ENCODE results near the gene ADCY5.

The ADCY5 gene

DNA sequence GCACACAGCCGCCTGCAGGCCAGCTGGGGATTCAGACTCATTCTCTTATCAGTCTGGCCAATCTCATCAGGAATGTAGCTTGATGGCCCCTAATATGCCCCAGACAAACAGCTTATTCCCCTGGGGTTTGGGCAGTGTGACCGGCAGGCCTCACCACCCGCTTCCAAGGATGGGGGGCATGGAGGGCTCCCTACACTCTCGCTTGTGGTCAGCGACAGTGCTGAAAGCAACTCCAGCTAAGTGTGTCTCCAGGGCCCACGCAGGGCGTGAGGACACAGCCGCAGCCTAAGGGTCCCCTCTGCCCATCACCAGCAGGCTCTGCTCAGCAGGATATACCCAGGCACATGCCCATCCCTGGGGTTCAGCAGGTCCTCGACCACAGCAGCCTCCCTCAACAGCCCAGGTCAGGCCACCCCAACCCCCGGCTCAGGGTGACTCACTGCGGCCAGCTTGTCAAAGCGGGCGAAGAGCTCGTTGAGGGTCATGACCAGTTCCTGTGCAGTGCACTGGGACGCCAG, 116.7 kb downstream of the ADCY5 start:
- Histone ChIP-seq H3K36me3 (replicated peaks in 1 of 2; ENCODE audit: control insufficient read depth in 2 of 2, insufficient read depth in 2 of 2, low read length in 2 of 2) (no peaks in the 10 kb centered on the region), H3K4ac (ENCODE audit: low read length) (no peak overlapping the region), H3K14ac (ENCODE audit: low read length) (peak overlapping the region; percentile 75), H2BK12ac (ENCODE audit: low read length) (no peak overlapping the region), H2BK5ac (ENCODE audit: low read length) (peak overlapping the region; percentile 54), H4K91ac (ENCODE audit: low read depth, low read length, poor library complexity) (no peak overlapping the region), H3K9ac (ENCODE audit: low read depth, low read length, poor library complexity) (peak overlapping the region; percentile 12), H3K4me1 (ENCODE audit: control insufficient read depth in 2 of 2, insufficient read depth in 1 of 2, low read depth in 1 of 2, low read length in 2 of 2) (no peaks in the 10 kb centered on the region), H4K8ac (ENCODE audit: low read depth, low read length) (no peak overlapping the region), H3K27ac (replicated peaks; ENCODE audit: low read length) (no peak overlapping the region), H3K27me3 (ENCODE audit: control insufficient read depth in 3 of 3, insufficient read depth in 3 of 3, low read depth in 1 of 3, low read length in 3 of 3) (peaks cover 0 to 12% (median 2%) of the 10 kb centered on the region in 3 experiments), H3K4me3 (ENCODE audit: low read length in 2 of 2) (no peak overlapping the region), H2AFZ (ENCODE audit: low read length) (no peak overlapping the region), H3K4me2 (ENCODE audit: insufficient read depth, low read length, poor library complexity, severe bottlenecking) (no peak overlapping the region), H3K79me1 (ENCODE audit: low read depth, low read length) (no peaks in the 10 kb centered on the region), H2AK5ac (ENCODE audit: low read depth, low read length) (no peak overlapping the region), H3K9me3 (replicated peaks in 1 of 2; ENCODE audit: control insufficient read depth in 2 of 2, insufficient read depth in 1 of 2, low read depth in 1 of 2, low read length in 2 of 2) (peaks cover 0 to 2% of the 10 kb centered on the region in 2 donors), H3K23ac (ENCODE audit: low read depth, low read length, poor library complexity) (no peak overlapping the region), H2BK120ac (ENCODE audit: low read depth, low read length) (no peak overlapping the region), H2BK15ac (ENCODE audit: low read length) (no peak overlapping the region), H3K18ac (ENCODE audit: low read length) (peak overlapping the region; percentile 29)
- WGBS, 2 donors (ENCODE audit: extremely low coverage in 2 of 2, insufficient read length in 2 of 2, insufficient replicate concordance in 1 of 2), result no CpG with 5 or more reads among the region's 15 CpGs
- DNase-seq (ENCODE audit: low spot score), result no peak

DNA sequence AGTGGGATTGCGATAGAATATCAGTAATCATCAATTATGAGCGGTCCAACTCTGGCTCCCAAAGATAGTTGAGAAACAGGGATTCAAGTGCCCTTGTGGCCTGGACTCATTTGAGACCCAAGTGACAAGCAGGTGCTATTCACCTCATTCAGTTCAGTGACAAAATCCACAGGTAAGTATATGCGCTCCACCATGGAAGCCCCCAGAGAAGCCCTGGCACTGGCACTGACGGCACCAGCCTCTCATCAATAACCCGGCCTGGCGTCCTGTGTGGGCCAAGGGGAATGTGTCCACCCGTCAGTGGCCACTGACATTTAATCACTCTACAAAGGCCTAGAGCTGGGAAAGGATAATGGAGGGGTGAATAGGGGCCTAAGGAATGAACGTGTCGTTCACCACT, 117.2 kb downstream of the ADCY5 start:
- no peaks in the 10 kb centered on the region for H3K79me1 ChIP-seq (ENCODE audit: low read depth, low read length)
- H3K4me3 ChIP-seq (ENCODE audit: low read length in 2 of 2), result no peak overlapping the region
- no peak overlapping the region for H2BK120ac ChIP-seq (ENCODE audit: low read depth, low read length)
- no peak overlapping the region for H4K8ac ChIP-seq (ENCODE audit: low read depth, low read length)
- H2BK5ac ChIP-seq (ENCODE audit: low read length), result peak overlapping the region; percentile 54
- H2AK5ac ChIP-seq (ENCODE audit: low read depth, low read length), result no peak overlapping the region
- H3K27ac ChIP-seq (replicated peaks; ENCODE audit: low read length), result no peak overlapping the region
- H3K14ac ChIP-seq (ENCODE audit: low read length), result no peak overlapping the region
- H3K4me1 ChIP-seq (ENCODE audit: control insufficient read depth in 2 of 2, insufficient read depth in 1 of 2, low read depth in 1 of 2, low read length in 2 of 2), result no peaks in the 10 kb centered on the region
- no peak overlapping the region for H3K9ac ChIP-seq (ENCODE audit: low read depth, low read length, poor library complexity)
- WGBS, 2 donors (ENCODE audit: extremely low coverage in 2 of 2, insufficient read length in 2 of 2, insufficient replicate concordance in 1 of 2), result no CpG with 5 or more reads among the region's 9 CpGs
- H2BK15ac ChIP-seq (ENCODE audit: low read length), result no peak overlapping the region
- no peak for DNase-seq (ENCODE audit: low spot score)
- H3K18ac ChIP-seq (ENCODE audit: low read length), result no peak overlapping the region
- H3K9me3 ChIP-seq (replicated peaks in 1 of 2; ENCODE audit: control insufficient read depth in 2 of 2, insufficient read depth in 1 of 2, low read depth in 1 of 2, low read length in 2 of 2), result peaks cover 0 to 2% of the 10 kb centered on the region in 2 donors
- no peak overlapping the region for H2AFZ ChIP-seq (ENCODE audit: low read length)
- H2BK12ac ChIP-seq (ENCODE audit: low read length), result no peak overlapping the region
- no peaks in the 10 kb centered on the region for H3K36me3 ChIP-seq (replicated peaks in 1 of 2; ENCODE audit: control insufficient read depth in 2 of 2, insufficient read depth in 2 of 2, low read length in 2 of 2)
- peaks cover 0 to 15% (median 2%) of the 10 kb centered on the region in 3 experiments for H3K27me3 ChIP-seq (ENCODE audit: control insufficient read depth in 3 of 3, insufficient read depth in 3 of 3, low read depth in 1 of 3, low read length in 3 of 3)
- H3K4ac ChIP-seq (ENCODE audit: low read length), result no peak overlapping the region
- no peak overlapping the region for H4K91ac ChIP-seq (ENCODE audit: low read depth, low read length, poor library complexity)
- H3K23ac ChIP-seq (ENCODE audit: low read depth, low read length, poor library complexity), result no peak overlapping the region
- H3K4me2 ChIP-seq (ENCODE audit: insufficient read depth, low read length, poor library complexity, severe bottlenecking), result no peak overlapping the region

DNA sequence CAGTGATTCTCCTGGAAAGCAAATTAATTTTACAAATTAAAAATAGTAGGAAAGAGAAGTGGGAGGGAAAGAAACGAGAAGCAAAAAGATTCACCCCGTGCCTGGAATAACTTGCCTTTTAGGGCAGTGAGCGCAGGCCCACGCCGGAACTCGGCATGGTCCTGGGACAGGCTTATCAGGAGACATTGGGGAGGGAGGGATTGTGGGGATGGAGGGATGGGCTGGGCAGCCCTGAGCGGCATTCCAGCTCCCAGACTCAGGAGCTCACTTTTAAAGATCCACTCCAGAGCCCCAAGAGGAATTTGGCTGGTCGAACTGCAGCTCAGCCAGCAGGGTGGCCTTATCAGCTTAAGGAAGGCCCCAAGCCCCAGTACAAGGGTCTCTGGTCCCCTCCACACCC, 117.9 kb downstream of the ADCY5 start:
- Histone ChIP-seq H3K36me3 (replicated peaks in 1 of 2; ENCODE audit: control insufficient read depth in 2 of 2, insufficient read depth in 2 of 2, low read length in 2 of 2) (no peaks in the 10 kb centered on the region), H3K79me1 (ENCODE audit: low read depth, low read length) (no peaks in the 10 kb centered on the region), H3K4ac (ENCODE audit: low read length) (no peak overlapping the region), H2AFZ (ENCODE audit: low read length) (no peak overlapping the region), H2BK12ac (ENCODE audit: low read length) (no peak overlapping the region), H4K8ac (ENCODE audit: low read depth, low read length) (no peak overlapping the region), H3K4me3 (ENCODE audit: low read length in 2 of 2) (no peak overlapping the region), H3K27ac (replicated peaks; ENCODE audit: low read length) (no peak overlapping the region), H3K23ac (ENCODE audit: low read depth, low read length, poor library complexity) (no peak overlapping the region), H2AK5ac (ENCODE audit: low read depth, low read length) (no peak overlapping the region), H3K9me3 (replicated peaks in 1 of 2; ENCODE audit: control insufficient read depth in 2 of 2, insufficient read depth in 1 of 2, low read depth in 1 of 2, low read length in 2 of 2) (peaks cover 0 to 2% of the 10 kb centered on the region in 2 donors), H3K27me3 (ENCODE audit: control insufficient read depth in 3 of 3, insufficient read depth in 3 of 3, low read depth in 1 of 3, low read length in 3 of 3) (peaks cover 0 to 21% (median 2%) of the 10 kb centered on the region in 3 experiments), H3K14ac (ENCODE audit: low read length) (no peak overlapping the region), H2BK120ac (ENCODE audit: low read depth, low read length) (no peak overlapping the region), H4K91ac (ENCODE audit: low read depth, low read length, poor library complexity) (no peak overlapping the region), H3K9ac (ENCODE audit: low read depth, low read length, poor library complexity) (no peak overlapping the region), H2BK15ac (ENCODE audit: low read length) (no peak overlapping the region), H3K4me2 (ENCODE audit: insufficient read depth, low read length, poor library complexity, severe bottlenecking) (no peak overlapping the region), H3K18ac (ENCODE audit: low read length) (no peak overlapping the region), H2BK5ac (ENCODE audit: low read length) (no peak overlapping the region), H3K4me1 (ENCODE audit: control insufficient read depth in 2 of 2, insufficient read depth in 1 of 2, low read depth in 1 of 2, low read length in 2 of 2) (no peaks in the 10 kb centered on the region)
- WGBS, 2 donors (ENCODE audit: extremely low coverage in 2 of 2, insufficient read length in 2 of 2, insufficient replicate concordance in 1 of 2), result no CpG with 5 or more reads among the region's 8 CpGs
- DNase-seq (ENCODE audit: low spot score), result no peak

DNA sequence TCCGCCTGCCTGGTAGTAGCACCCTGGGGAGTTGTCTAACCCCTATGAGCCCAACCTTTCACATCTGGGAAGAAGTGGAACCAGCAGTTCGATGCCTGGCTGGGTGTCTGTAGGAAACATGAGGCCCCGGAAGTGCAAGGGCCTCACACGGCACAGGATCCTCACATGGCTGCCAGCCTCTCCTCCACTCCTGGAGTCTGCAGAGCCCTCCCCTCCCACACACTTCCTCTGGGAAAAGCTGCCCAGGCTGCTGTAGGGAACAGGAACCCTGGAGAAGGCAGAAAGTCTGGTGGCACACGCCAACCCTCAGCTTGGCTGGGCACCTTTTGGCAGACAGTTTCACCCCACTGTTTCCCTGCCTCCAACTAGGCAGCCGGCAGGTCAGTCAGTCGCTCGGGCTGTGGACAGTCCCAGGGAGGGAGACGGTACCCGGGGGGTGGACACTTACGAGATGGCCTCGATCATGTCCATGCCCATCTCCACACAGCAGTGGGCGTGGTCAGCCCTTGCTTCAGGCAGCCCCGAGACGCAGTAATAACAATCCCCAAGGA, 118.4 kb downstream of the ADCY5 start:
- H3K79me1 ChIP-seq (ENCODE audit: low read depth, low read length), result no peaks in the 10 kb centered on the region
- H3K4me2 ChIP-seq (ENCODE audit: insufficient read depth, low read length, poor library complexity, severe bottlenecking), result no peak overlapping the region
- no peak overlapping the region for H2AK5ac ChIP-seq (ENCODE audit: low read depth, low read length)
- H3K4ac ChIP-seq (ENCODE audit: low read length), result peak overlapping the region; percentile 80
- peaks cover 0 to 25% (median 2%) of the 10 kb centered on the region in 3 experiments for H3K27me3 ChIP-seq (ENCODE audit: control insufficient read depth in 3 of 3, insufficient read depth in 3 of 3, low read depth in 1 of 3, low read length in 3 of 3)
- no peak overlapping the region for H3K4me3 ChIP-seq (ENCODE audit: low read length in 2 of 2)
- no peak overlapping the region for H2BK12ac ChIP-seq (ENCODE audit: low read length)
- H3K23ac ChIP-seq (ENCODE audit: low read depth, low read length, poor library complexity), result peak overlapping the region; percentile 62
- H2BK15ac ChIP-seq (ENCODE audit: low read length), result no peak overlapping the region
- no peaks in the 10 kb centered on the region for H3K4me1 ChIP-seq (ENCODE audit: control insufficient read depth in 2 of 2, insufficient read depth in 1 of 2, low read depth in 1 of 2, low read length in 2 of 2)
- DNase-seq (ENCODE audit: low spot score), result no peak
- no peak overlapping the region for H3K9ac ChIP-seq (ENCODE audit: low read depth, low read length, poor library complexity)
- H4K8ac ChIP-seq (ENCODE audit: low read depth, low read length), result no peak overlapping the region
- WGBS, 2 donors (ENCODE audit: extremely low coverage in 2 of 2, insufficient read length in 2 of 2, insufficient replicate concordance in 1 of 2), result no CpG with 5 or more reads among the region's 15 CpGs
- H3K27ac ChIP-seq (replicated peaks; ENCODE audit: low read length), result no peak overlapping the region
- no peak overlapping the region for H3K14ac ChIP-seq (ENCODE audit: low read length)
- H3K9me3 ChIP-seq (replicated peaks in 1 of 2; ENCODE audit: control insufficient read depth in 2 of 2, insufficient read depth in 1 of 2, low read depth in 1 of 2, low read length in 2 of 2), result peaks cover 0 to 2% of the 10 kb centered on the region in 2 donors
- H2AFZ ChIP-seq (ENCODE audit: low read length), result no peak overlapping the region
- no peaks in the 10 kb centered on the region for H3K36me3 ChIP-seq (replicated peaks in 1 of 2; ENCODE audit: control insufficient read depth in 2 of 2, insufficient read depth in 2 of 2, low read length in 2 of 2)
- H4K91ac ChIP-seq (ENCODE audit: low read depth, low read length, poor library complexity), result no peak overlapping the region
- H2BK5ac ChIP-seq (ENCODE audit: low read length), result no peak overlapping the region
- no peak overlapping the region for H2BK120ac ChIP-seq (ENCODE audit: low read depth, low read length)
- H3K18ac ChIP-seq (ENCODE audit: low read length), result peak overlapping the region; percentile 27

Measured in neuronal stem cell (in vitro differentiated cells).